ENCODE data around the gene MTX1.
"Not testable (repeated sequence)": the region's sequence is repeated elsewhere in the genome, so short reads cannot be mapped to it uniquely, and the experiment has no call there.

- TF ChIP-seq CTCF, POLR2A (IDR thresholded peaks at IDR 0.05): not testable (repeated sequence)
Observed at GRCh38 chr1:155162631-155163030, 45.9 kb upstream of the MTX1 start.

Measured in lower leg skin (tissue), 3 donors.